Measurements from ENCODE around the gene TFPI2.

The TFPI2 gene

DNA sequence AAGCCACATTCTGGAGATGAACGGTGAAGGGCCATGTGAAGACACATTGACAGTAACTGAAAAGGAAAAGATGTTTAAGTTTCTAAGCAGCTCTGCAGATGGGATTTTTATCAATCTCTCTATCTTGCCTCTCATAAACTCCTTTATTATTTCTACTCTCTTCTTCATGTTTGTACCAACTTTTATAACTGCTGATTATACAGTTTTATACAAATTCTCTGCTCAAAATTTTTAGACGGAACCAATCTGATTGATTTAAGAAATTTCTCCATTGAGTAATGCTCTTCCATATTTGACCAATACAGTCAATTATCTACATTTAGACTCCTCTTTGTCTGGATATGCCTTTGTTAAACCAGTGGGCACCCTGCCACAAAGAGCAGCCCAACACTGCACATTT, 31.7 kb downstream of the TFPI2 start:
- Histone ChIP-seq H3K9ac (no peak overlapping the region), H3K27ac (no peak overlapping the region), H3K9me3 (ENCODE audit: control insufficient read depth, low read length) (no peaks in the 10 kb centered on the region), H3K79me2 (no peaks in the 10 kb centered on the region), H3K27me3 (ENCODE audit: control insufficient read depth, insufficient read depth, low read length) (no peaks in the 10 kb centered on the region), H3K4me1 (no peaks in the 10 kb centered on the region), H3K4me2 (ENCODE audit: low read length) (no peak overlapping the region), H2AFZ (no peak overlapping the region), H3K36me3 (ENCODE audit: control insufficient read depth, insufficient read depth, low read length) (no peaks in the 10 kb centered on the region), H3K4me3 (ENCODE audit: low read depth, low read length) (no peak overlapping the region)
- TF ChIP-seq, protein P1, sequence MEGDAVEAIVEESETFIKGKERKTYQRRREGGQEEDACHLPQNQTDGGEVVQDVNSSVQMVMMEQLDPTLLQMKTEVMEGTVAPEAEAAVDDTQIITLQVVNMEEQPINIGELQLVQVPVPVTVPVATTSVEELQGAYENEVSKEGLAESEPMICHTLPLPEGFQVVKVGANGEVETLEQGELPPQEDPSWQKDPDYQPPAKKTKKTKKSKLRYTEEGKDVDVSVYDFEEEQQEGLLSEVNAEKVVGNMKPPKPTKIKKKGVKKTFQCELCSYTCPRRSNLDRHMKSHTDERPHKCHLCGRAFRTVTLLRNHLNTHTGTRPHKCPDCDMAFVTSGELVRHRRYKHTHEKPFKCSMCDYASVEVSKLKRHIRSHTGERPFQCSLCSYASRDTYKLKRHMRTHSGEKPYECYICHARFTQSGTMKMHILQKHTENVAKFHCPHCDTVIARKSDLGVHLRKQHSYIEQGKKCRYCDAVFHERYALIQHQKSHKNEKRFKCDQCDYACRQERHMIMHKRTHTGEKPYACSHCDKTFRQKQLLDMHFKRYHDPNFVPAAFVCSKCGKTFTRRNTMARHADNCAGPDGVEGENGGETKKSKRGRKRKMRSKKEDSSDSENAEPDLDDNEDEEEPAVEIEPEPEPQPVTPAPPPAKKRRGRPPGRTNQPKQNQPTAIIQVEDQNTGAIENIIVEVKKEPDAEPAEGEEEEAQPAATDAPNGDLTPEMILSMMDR (IDR thresholded peaks at IDR 0.05) = no peak

DNA sequence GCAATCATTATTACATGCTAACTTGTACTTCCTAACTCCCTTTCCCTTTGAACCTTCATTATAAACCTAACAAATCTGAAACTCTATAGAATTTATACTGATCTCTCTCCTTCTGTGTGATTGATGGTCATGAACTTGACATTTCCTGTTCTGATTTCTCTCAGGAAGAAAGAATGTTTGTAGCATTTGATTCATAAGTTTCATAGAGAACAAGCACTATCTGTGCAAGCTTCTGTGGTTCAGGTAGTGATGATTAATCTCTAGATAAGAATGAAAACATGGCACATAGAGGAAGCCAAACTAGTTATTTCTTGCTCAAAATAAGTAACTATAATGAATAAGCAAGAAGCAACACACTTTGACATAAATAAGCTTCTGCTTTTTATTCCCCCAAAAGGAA, 34.2 kb downstream of the TFPI2 start:
- Histone ChIP-seq H3K4me2 (ENCODE audit: low read length) (no peak overlapping the region), H3K9ac (no peak overlapping the region), H3K36me3 (ENCODE audit: control insufficient read depth, insufficient read depth, low read length) (no peaks in the 10 kb centered on the region), H3K4me3 (ENCODE audit: low read depth, low read length) (no peak overlapping the region), H3K27ac (no peak overlapping the region), H3K79me2 (no peaks in the 10 kb centered on the region), H2AFZ (no peak overlapping the region), H3K9me3 (ENCODE audit: control insufficient read depth, low read length) (no peaks in the 10 kb centered on the region), H3K27me3 (ENCODE audit: control insufficient read depth, insufficient read depth, low read length) (no peaks in the 10 kb centered on the region), H3K4me1 (no peaks in the 10 kb centered on the region)
- TF ChIP-seq, protein P1 (IDR thresholded peaks at IDR 0.05) = no peak

DNA sequence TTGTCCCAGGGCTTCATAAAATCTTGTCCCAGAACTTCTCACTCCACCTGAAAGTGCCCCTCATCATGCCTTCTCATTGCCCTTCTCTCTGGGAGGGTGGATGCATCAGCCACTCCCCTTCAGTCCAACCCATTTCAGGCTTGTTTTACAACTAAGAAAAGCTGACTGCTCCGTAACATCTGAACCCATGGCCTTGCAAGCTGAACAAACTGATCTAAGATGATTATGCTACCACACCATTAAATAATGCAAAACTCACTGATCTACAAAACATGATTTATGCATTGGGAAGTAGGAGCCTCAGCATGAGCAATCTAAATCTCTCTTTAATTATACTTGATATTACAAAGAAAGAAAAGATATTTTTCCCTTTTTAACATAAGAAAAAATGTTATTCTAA, 34.8 kb downstream of the TFPI2 start:
- no peak overlapping the region for H3K4me3 ChIP-seq (ENCODE audit: low read depth, low read length)
- H3K79me2 ChIP-seq = no peaks in the 10 kb centered on the region
- no peaks in the 10 kb centered on the region for H3K27me3 ChIP-seq (ENCODE audit: control insufficient read depth, insufficient read depth, low read length)
- H2AFZ ChIP-seq = no peak overlapping the region
- no peaks in the 10 kb centered on the region for H3K9me3 ChIP-seq (ENCODE audit: control insufficient read depth, low read length)
- H3K4me1 ChIP-seq = no peaks in the 10 kb centered on the region
- H3K9ac ChIP-seq = no peak overlapping the region
- TF ChIP-seq, protein P1 (IDR thresholded peaks at IDR 0.05) = no peak
- H3K4me2 ChIP-seq (ENCODE audit: low read length) = no peak overlapping the region
- no peaks in the 10 kb centered on the region for H3K36me3 ChIP-seq (ENCODE audit: control insufficient read depth, insufficient read depth, low read length)
- no peak overlapping the region for H3K27ac ChIP-seq

DNA sequence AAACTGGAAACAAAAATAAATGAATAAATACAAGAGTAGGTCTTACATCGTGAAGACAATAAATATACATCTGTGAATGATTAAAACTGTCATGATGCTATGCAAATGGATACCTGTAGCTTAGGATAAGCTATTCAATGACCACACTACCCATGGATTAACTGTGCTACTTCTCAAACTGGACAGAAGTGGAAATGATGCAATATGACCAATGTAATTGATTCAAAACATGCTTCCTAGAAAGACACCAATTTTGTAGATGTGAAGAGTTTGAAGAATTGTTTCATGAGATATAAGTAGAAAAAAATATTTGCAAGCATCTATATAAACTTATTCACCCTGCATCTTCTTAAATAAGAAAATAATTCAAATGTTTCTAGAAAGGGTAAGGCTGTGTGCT, 36.1 kb downstream of the TFPI2 start:
- H3K79me2 ChIP-seq = no peaks in the 10 kb centered on the region
- H3K4me2 ChIP-seq (ENCODE audit: low read length) = no peak overlapping the region
- no peaks in the 10 kb centered on the region for H3K27me3 ChIP-seq (ENCODE audit: control insufficient read depth, insufficient read depth, low read length)
- no peaks in the 10 kb centered on the region for H3K4me1 ChIP-seq
- H3K27ac ChIP-seq = no peak overlapping the region
- H2AFZ ChIP-seq = no peak overlapping the region
- no peaks in the 10 kb centered on the region for H3K36me3 ChIP-seq (ENCODE audit: control insufficient read depth, insufficient read depth, low read length)
- H3K4me3 ChIP-seq (ENCODE audit: low read depth, low read length) = no peak overlapping the region
- TF ChIP-seq, protein P1 (IDR thresholded peaks at IDR 0.05) = no peak
- no peaks in the 10 kb centered on the region for H3K9me3 ChIP-seq (ENCODE audit: control insufficient read depth, low read length)
- H3K9ac ChIP-seq = no peak overlapping the region

DNA sequence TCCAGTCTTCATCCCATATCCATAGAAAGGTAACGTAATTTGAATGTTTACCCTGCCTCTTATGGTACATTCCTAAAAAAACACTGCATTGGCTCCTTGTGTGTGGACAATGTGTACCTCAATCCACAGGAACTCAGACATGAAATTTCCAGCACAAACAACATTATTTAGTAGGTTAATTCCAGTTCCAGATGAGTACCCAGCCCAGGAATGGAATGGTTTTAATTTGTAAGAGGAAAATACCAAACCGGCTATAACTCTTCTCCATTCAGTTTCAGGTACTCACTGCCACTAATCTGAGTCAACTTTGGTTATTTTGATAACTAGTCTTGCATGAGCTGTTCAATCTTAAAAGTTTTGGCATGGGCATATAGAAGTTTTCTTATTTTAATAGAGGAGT, 39.0 kb downstream of the TFPI2 start:
- Histone ChIP-seq H3K4me3 (ENCODE audit: low read depth, low read length) (no peak overlapping the region), H3K9ac (no peak overlapping the region), H3K4me1 (no peaks in the 10 kb centered on the region), H3K9me3 (ENCODE audit: control insufficient read depth, low read length) (no peaks in the 10 kb centered on the region), H3K27me3 (ENCODE audit: control insufficient read depth, insufficient read depth, low read length) (no peaks in the 10 kb centered on the region), H3K36me3 (ENCODE audit: control insufficient read depth, insufficient read depth, low read length) (no peaks in the 10 kb centered on the region), H2AFZ (no peak overlapping the region), H3K79me2 (no peaks in the 10 kb centered on the region), H3K4me2 (ENCODE audit: low read length) (no peak overlapping the region), H3K27ac (no peak overlapping the region)
- TF ChIP-seq, protein P1 (IDR thresholded peaks at IDR 0.05) = no peak
